A549 (cell line): ENCODE results near the gene VPS35L. TPM values are rescaled to one million over a fixed set of nuclear protein-coding genes. Genes with fewer than 3 reads are reported as not detected.

ENCODE experiments used
- ATAC-seq, 2 experiments: fragments of 200-7000 bp in 1 of 2; fragments of >200 bp in 1 of 2; cut with Nextera tagmentation in 1 of 2; cut with Tn5 transposase in 1 of 2; 3 replicates each; pipeline versions ENCODE4 v1.8.0 to v1.9.1; 2018 to 2020; ENCODE audit warnings: mild to moderate bottlenecking in 1 of 2, moderate library complexity in 1 of 2
- CTCF ChIA-PET: fragments of 300-600 bp; sonication (Branson Sonifier 250); formaldehyde crosslinking; extraction: SDS; loops from one replicate; lab custom pipeline; 2021; ENCODE audit warnings: antibody characterized with exemption, inconsistent platforms; lab: Yijun Ruan, JAX
- POLR2A ChIA-PET: fragments of 350-600 bp; formaldehyde crosslinking; extraction: SDS; loops from one replicate; lab custom pipeline; 2021; ENCODE audit warnings: antibody characterized with exemption, inconsistent platforms; lab: Yijun Ruan, JAX
- DNase-seq, 2 experiments: peaks; one replicate each; pipeline versions ENCODE4 v3.0.0 to v3.0.0-alpha.2; 2011 to 2016; ENCODE audit warnings: low read depth in 1 of 2, low spot score in 1 of 2
- FAIRE-seq: peaks from 2 replicates; lab custom pipeline; 2011; peaks lifted over from hg19 to GRCh38; lab: Jason Lieb, UNC
- H3K27ac ChIP-seq, 2 experiments: fragments of >200 bp; sonication (Bioruptor Twin); formaldehyde crosslinking; 3 replicates each; pipeline ENCODE4 v1.5.1; 2016 to 2017
- H3K4me1 ChIP-seq: fragments of >200 bp; sonication (Bioruptor Twin); formaldehyde crosslinking; 3 replicates; pipeline ENCODE4 v1.6.1; 2016
- H3K4me2 ChIP-seq: fragments of >200 bp; sonication (Bioruptor Twin); formaldehyde crosslinking; 3 replicates; pipeline ENCODE4 v1.6.1; 2016
- H3K4me3 ChIP-seq: fragments of >200 bp; sonication (Bioruptor Twin); formaldehyde crosslinking; 3 replicates; pipeline ENCODE4 v1.5.1; 2016
- H3K9me3 ChIP-seq: fragments of >200 bp; sonication (Bioruptor Twin); formaldehyde crosslinking; 3 replicates; pipeline ENCODE4 v1.6.1; 2016
- BHLHE40 ChIP-seq: IDR thresholded peaks from 2 replicates; pipeline ENCODE4 v1.6.1; 2012; ENCODE audit warnings: low read depth, low read length, inconsistent platforms
- CBX8 ChIP-seq: fragments of 200-600 bp; sonication (generic); IDR thresholded peaks from 2 replicates; pipeline ENCODE4 v1.6.1; 2016
- CTCF ChIP-seq: fragments of >200 bp; sonication (Bioruptor Twin); formaldehyde crosslinking; IDR thresholded peaks from 3 replicates; pipeline ENCODE4 v1.5.1; 2016
- E2F6 ChIP-seq: IDR thresholded peaks from 2 replicates; pipeline ENCODE4 v1.6.1; 2012; ENCODE audit warnings: low read depth, borderline replicate concordance
- EHF ChIP-seq: fragments of 250-450 bp; sonication (Bioruptor Pico); IDR thresholded peaks from 2 replicates; pipeline ENCODE4 v1.5.0; 2020; ENCODE audit warnings: mild to moderate bottlenecking
- ESRRA ChIP-seq: fragments of 150-350 bp; IDR thresholded peaks from 2 replicates; pipeline ENCODE4 v1.6.1; 2014; ENCODE audit warnings: mild to moderate bottlenecking, low read length, borderline replicate concordance
- FOSL2 ChIP-seq, 2 experiments: fragments of 450-650 bp in 1 of 2; fragments of >200 bp in 1 of 2; sonication (Bioruptor Twin) in 1 of 2; formaldehyde crosslinking; IDR thresholded peaks; 2 replicates each; pipeline versions ENCODE4 v1.5.0 to v1.6.1; 2016 to 2020; ENCODE audit warnings: mild to moderate bottlenecking in 1 of 2, moderate library complexity in 1 of 2
- HOXB13 ChIP-seq: fragments of 250-450 bp; sonication (Bioruptor Pico); IDR thresholded peaks from 2 replicates; pipeline ENCODE4 v1.5.0; 2020; ENCODE audit warnings: low read depth, mild to moderate bottlenecking, moderate library complexity
- HOXB5 ChIP-seq: fragments of 250-450 bp; sonication (Bioruptor Pico); IDR thresholded peaks from 2 replicates; pipeline ENCODE4 v1.5.0; 2020; ENCODE audit warnings: mild to moderate bottlenecking, moderate library complexity
- JUN ChIP-seq, 2 experiments: fragments of >200 bp; sonication (Bioruptor Twin); formaldehyde crosslinking; IDR thresholded peaks; 2 replicates in 1 of 2; 3 replicates in 1 of 2; pipeline ENCODE4 v1.6.1; 2016 to 2017
- KDM1A ChIP-seq: fragments of 200-600 bp; sonication (generic); IDR thresholded peaks from 2 replicates; pipeline ENCODE4 v1.6.1; 2016; ENCODE audit warnings: low read depth, mild to moderate bottlenecking
- NFE2L2 ChIP-seq: fragments of 150-350 bp; conservative IDR thresholded peaks from 2 replicates; pipeline ENCODE4 v1.6.1; 2014; ENCODE audit warnings: low read length
- NPAS2 ChIP-seq: fragments of 250-450 bp; sonication (Bioruptor Pico); IDR thresholded peaks from 2 replicates; pipeline ENCODE4 v1.8.0; 2022; ENCODE audit warnings: mild to moderate bottlenecking, moderate library complexity, borderline replicate concordance
- RARB ChIP-seq: fragments of 250-450 bp; sonication (Bioruptor Pico); IDR thresholded peaks from 2 replicates; pipeline ENCODE4 v1.8.0; 2021; ENCODE audit warnings: mild to moderate bottlenecking, moderate library complexity
- RCOR1 ChIP-seq: fragments of 150-350 bp; IDR thresholded peaks from 2 replicates; pipeline ENCODE4 v1.6.1; 2014; ENCODE audit warnings: antibody characterized with exemption, low read length, low read depth
- REST ChIP-seq: fragments of 200-600 bp; sonication (generic); IDR thresholded peaks from 2 replicates; pipeline ENCODE4 v1.6.1; 2016; ENCODE audit warnings: antibody characterized with exemption, mild to moderate bottlenecking, moderate library complexity
- SREBF2 ChIP-seq: fragments of 450-650 bp; IDR thresholded peaks from 2 replicates; pipeline ENCODE4 v1.6.1; 2014; ENCODE audit warnings: mild to moderate bottlenecking, moderate library complexity
- TFCP2L1 ChIP-seq: fragments of 250-450 bp; sonication (Bioruptor Pico); IDR thresholded peaks from 2 replicates; pipeline ENCODE4 v1.5.0; 2021; ENCODE audit warnings: mild to moderate bottlenecking
- TP53 ChIP-seq: fragments of 250-450 bp; sonication (Bioruptor Pico); IDR thresholded peaks from 2 replicates; pipeline ENCODE4 v1.5.0; 2021; ENCODE audit warnings: mild to moderate bottlenecking, moderate library complexity
- ZFP36 ChIP-seq: fragments of 450-650 bp; IDR thresholded peaks from 2 replicates; pipeline ENCODE4 v1.6.1; 2014; ENCODE audit warnings: borderline replicate concordance; ENCODE audit not compliant: partially characterized antibody
- WGBS: methylation state at CpG from one replicate; pipeline ENCODE4 v1.1.6; 2017; ENCODE audit errors: missing lambda C conversion rate; 5-methylcytosine and 5-hydroxymethylcytosine counted together
- polyA plus RNA-seq, 4 experiments: library from polyadenylated mRNA; depleted of rRNA in 3 of 4; stranded (reverse); fragments of >200 nt; fragmentation: RNase III in 1 of 4; extraction: RNeasy Plus Mini Kit Qiagen cat#74134 plus additional on column Dnase treatment in 1 of 4; gene quantifications; 2 replicates in 3 of 4; 3 replicates in 1 of 4; pipeline ENCODE4 v1.2.3, GENCODE V29; 2011 to 2017
- TF ChIP-seq, protein P1 (sequence below): fragments of 450-650 bp; IDR thresholded peaks from 2 replicates; pipeline ENCODE4 v1.6.1; 2014; ENCODE audit warnings: antibody characterized with exemption

VPS35L gene
- polyA plus RNA-seq, 2 of the 4 experiments (the other 2 are of a cell fraction): 38.4 to 47.7 TPM

- no peaks in the 10 kb centered on the region for H3K9me3 ChIP-seq
- no peak for TF ChIP-seq BHLHE40
- no peak for TF ChIP-seq REST
- TF ChIP-seq ZFP36: no peak
- TF ChIP-seq TP53 (CRISPR knock-in tag): no peak
- no peak for TF ChIP-seq JUN (IDR thresholded peaks at IDR 0.05)
- no peak for TF ChIP-seq CTCF
- no peak overlapping the region for H3K4me2 ChIP-seq
- 97% methylated on average over 4 of the region's 4 CpGs for WGBS
- H3K4me3 ChIP-seq: no peak overlapping the region
- ChIA-PET POLR2A (no interaction called here), CTCF (no interaction called here)
- H3K4me1 ChIP-seq: no peaks in the 10 kb centered on the region
- no peak for ATAC-seq
- no peak for FAIRE-seq
- no peak overlapping the region for H3K27ac ChIP-seq
- no peak for DNase-seq
These were observed 89.4 kb downstream of the VPS35L start for GRCh38 chr16:19644877-19645276.

DNA sequence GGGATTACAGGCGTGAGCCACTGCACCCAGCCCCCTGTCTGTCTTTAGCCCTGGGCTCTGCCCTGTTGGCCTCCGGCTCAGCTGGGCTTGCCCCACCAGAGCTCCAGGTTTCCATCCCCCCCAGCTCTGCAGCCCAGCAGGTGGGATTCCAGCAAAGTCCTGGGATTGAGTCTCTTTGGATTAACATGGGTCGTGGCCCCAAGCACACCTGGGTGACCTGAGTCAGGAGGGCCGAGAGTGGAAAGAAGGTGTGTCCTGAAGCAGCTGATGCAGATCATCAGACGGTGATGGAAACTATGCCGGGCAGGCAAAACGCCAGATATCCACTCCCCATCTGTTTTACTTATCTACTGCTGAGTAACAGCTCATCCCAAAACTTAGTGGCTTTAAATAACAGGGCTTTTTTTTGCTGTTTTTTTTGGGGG, 90.1 kb downstream of the VPS35L start:
- CTCF ChIA-PET: interaction anchor here (0.6 to 1.1 kb wide), 3 partner anchors 9 to 655 kb away, joined by 3 to 4 read pairs (median 3); no protein-coding TSS in a partner anchor
- POLR2A ChIA-PET: no interaction called here
- 84% methylated on average over 5 of the region's 7 CpGs for WGBS
- ATAC-seq (no peak), DNase-seq (no peak), FAIRE-seq (no peak)
- no peak overlapping the region for H3K27ac ChIP-seq
- no peaks in the 10 kb centered on the region for H3K4me1 ChIP-seq
- TF ChIP-seq NFE2L2: no peak
- TF ChIP-seq TP53 (CRISPR knock-in tag): no peak
- no peak for TF ChIP-seq FOSL2 (IDR thresholded peaks at IDR 0.05)
- no peak for TF ChIP-seq FOSL2 (CRISPR knock-in tag; IDR thresholded peaks at IDR 0.05)
- TF ChIP-seq NPAS2: no peak
- no peak for TF ChIP-seq KDM1A
- TF ChIP-seq HOXB5 (CRISPR knock-in tag): no peak
- no peak for TF ChIP-seq CBX8
- no peak for TF ChIP-seq SREBF2
- no peak for TF ChIP-seq RCOR1
- no peak for TF ChIP-seq E2F6
- TF ChIP-seq, protein P1, sequence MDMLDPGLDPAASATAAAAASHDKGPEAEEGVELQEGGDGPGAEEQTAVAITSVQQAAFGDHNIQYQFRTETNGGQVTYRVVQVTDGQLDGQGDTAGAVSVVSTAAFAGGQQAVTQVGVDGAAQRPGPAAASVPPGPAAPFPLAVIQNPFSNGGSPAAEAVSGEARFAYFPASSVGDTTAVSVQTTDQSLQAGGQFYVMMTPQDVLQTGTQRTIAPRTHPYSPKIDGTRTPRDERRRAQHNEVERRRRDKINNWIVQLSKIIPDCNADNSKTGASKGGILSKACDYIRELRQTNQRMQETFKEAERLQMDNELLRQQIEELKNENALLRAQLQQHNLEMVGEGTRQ: no peak
- no peak for TF ChIP-seq RARB
- H3K9me3 ChIP-seq: no peaks in the 10 kb centered on the region
- no peak overlapping the region for H3K4me3 ChIP-seq
- no peak overlapping the region for H3K4me2 ChIP-seq

GRCh38 chr16:19649980-19650379, 94.5 kb downstream of the VPS35L start:
- no peak for FAIRE-seq
- H3K27ac ChIP-seq: no peak overlapping the region
- no peaks in the 10 kb centered on the region for H3K4me1 ChIP-seq
- 87% methylated on average over 3 of the region's 3 CpGs for WGBS
- no peak overlapping the region for H3K4me3 ChIP-seq
- CTCF ChIA-PET: interaction anchor here (1.0 to 1.4 kb wide), 4 partner anchors 20 to 66 kb away, joined by 3 to 7 read pairs (median 4); no protein-coding TSS in a partner anchor
- no peaks in the 10 kb centered on the region for H3K9me3 ChIP-seq
- no peak for ATAC-seq
- TF ChIP-seq TP53 (CRISPR knock-in tag): no peak
- no peak for TF ChIP-seq EHF (CRISPR knock-in tag)
- TF ChIP-seq KDM1A: no peak
- TF ChIP-seq TFCP2L1 (CRISPR knock-in tag): no peak
- no peak for TF ChIP-seq JUN (IDR thresholded peaks at IDR 0.05)
- no peak for TF ChIP-seq ESRRA
- no peak for TF ChIP-seq HOXB13 (CRISPR knock-in tag)
- TF ChIP-seq, all 56 proteins: peak for 0
- POLR2A ChIA-PET: no interaction called here
- no peak for DNase-seq
- H3K4me2 ChIP-seq: no peak overlapping the region
